NB4 (cell line): ENCODE measurements around the gene PELI2.

ENCODE experiments used
- CTCF ChIP-seq: IDR thresholded peaks from one replicate; pipeline ENCODE4 v1.5.1; 2012; ENCODE audit warnings: low read depth, low read length
- MYC ChIP-seq: IDR thresholded peaks from 2 replicates; pipeline ENCODE4 v1.6.1; 2011; ENCODE audit warnings: low read depth, low read length
- POLR2A ChIP-seq: IDR thresholded peaks from 2 replicates; pipeline ENCODE4 v1.6.1; 2011; ENCODE audit warnings: mild to moderate bottlenecking; ENCODE audit not compliant: insufficient read length; ENCODE audit errors: extremely low read depth

- TF ChIP-seq CTCF (no peak), POLR2A (no peak), MYC (no peak)
Measured at GRCh38 chr14:56282179-56282578, 164.0 kb downstream of the PELI2 start.
